Measurements from ENCODE around the gene LRRK2.

DNA sequence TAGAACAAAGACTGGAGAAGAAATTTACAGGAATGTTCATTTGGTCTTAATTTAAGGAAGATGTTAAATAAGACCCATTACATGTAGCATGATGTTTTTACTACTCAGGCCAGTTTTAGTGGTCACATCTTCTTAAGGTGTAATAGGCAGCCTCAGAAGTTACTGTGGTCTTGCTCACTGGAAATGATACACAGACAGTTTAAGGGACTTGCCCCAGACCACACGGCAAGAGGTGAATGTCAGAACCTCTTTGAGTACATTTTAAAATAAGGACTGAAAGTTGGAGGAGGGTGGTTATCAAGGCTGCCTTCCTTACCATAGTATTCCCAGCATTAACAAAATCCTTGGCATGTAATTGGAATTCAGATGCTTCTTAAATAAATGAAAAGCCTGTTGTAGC lies 37.9 kb downstream of the LRRK2 start:
- TF ChIP-seq, protein P1, sequence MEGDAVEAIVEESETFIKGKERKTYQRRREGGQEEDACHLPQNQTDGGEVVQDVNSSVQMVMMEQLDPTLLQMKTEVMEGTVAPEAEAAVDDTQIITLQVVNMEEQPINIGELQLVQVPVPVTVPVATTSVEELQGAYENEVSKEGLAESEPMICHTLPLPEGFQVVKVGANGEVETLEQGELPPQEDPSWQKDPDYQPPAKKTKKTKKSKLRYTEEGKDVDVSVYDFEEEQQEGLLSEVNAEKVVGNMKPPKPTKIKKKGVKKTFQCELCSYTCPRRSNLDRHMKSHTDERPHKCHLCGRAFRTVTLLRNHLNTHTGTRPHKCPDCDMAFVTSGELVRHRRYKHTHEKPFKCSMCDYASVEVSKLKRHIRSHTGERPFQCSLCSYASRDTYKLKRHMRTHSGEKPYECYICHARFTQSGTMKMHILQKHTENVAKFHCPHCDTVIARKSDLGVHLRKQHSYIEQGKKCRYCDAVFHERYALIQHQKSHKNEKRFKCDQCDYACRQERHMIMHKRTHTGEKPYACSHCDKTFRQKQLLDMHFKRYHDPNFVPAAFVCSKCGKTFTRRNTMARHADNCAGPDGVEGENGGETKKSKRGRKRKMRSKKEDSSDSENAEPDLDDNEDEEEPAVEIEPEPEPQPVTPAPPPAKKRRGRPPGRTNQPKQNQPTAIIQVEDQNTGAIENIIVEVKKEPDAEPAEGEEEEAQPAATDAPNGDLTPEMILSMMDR (IDR thresholded peaks at IDR 0.05), result no peak
- no peak for TF ChIP-seq ZFX (IDR thresholded peaks at IDR 0.05; ENCODE audit: borderline replicate concordance)
